Thoracic aorta (tissue), 2 donors: ENCODE measurements around the gene PTPRJ. TPM values are rescaled to one million over a fixed set of nuclear protein-coding genes. Genes with fewer than 3 reads are reported as not detected.
"Not testable (repeated sequence)": the region's sequence is repeated elsewhere in the genome, so short reads cannot be mapped to it uniquely, and the experiment has no call there.

Experiments
- ATAC-seq: fragments of 150-250 bp; one replicate; pipeline ENCODE4 v1.8.0; 2017; ENCODE audit warnings: low read depth; ENCODE audit not compliant: insufficient number of reproducible peaks, low FRiP score
- DNase-seq: peaks from one replicate; pipeline ENCODE4 v3.0.0-alpha.2; 2020; ENCODE audit warnings: low spot score
- H3K27ac ChIP-seq, 2 donors: fragments of 200-600 bp; sonication (generic); 1 replicate in 1 of 2; 2 replicates in 1 of 2; pipeline ENCODE4 v1.5.1; 2016; ENCODE audit warnings: mild to moderate bottlenecking in 2 of 2, moderate library complexity in 2 of 2
- H3K27me3 ChIP-seq: fragments of 200-600 bp; sonication (generic); replicated peaks from 2 replicates; pipeline ENCODE4 v1.6.0; 2016; ENCODE audit warnings: mild to moderate bottlenecking; ENCODE audit not compliant: insufficient read depth
- H3K36me3 ChIP-seq: fragments of 200-600 bp; sonication (generic); one replicate; pipeline ENCODE4 v1.5.1; 2016
- H3K4me1 ChIP-seq, 2 donors: fragments of 200-600 bp; sonication (generic); 1 replicate in 1 of 2; 2 replicates in 1 of 2; pipeline versions ENCODE4 v1.5.1 to v1.6.0; 2016; ENCODE audit warnings: low read depth in 2 of 2, mild to moderate bottlenecking in 1 of 2; ENCODE audit not compliant: control insufficient read depth in 1 of 2
- H3K4me3 ChIP-seq: fragments of 200-600 bp; sonication (generic); 2 replicates; pipeline ENCODE4 v1.5.1; 2016; ENCODE audit warnings: mild to moderate bottlenecking
- H3K9me3 ChIP-seq: fragments of 200-600 bp; sonication (generic); 2 replicates; pipeline ENCODE4 v1.5.1; 2016
- total RNA-seq, 2 donors: library from RNA; depleted of rRNA; stranded (reverse); fragments of >200 nt; gene quantifications; one replicate each; pipeline versions ENCODE4 v1.1.0 to v1.2.3, GENCODE V29; 2016
- TF ChIP-seq, protein P1 (sequence below): fragments of 200-600 bp; sonication (generic); IDR thresholded peaks from one replicate; pipeline ENCODE4 v1.5.1; 2019; ENCODE audit warnings: antibody characterized with exemption

PTPRJ gene
- total RNA-seq, 2 donors from 2014 or later: 20.4 to 20.9 TPM

DNA sequence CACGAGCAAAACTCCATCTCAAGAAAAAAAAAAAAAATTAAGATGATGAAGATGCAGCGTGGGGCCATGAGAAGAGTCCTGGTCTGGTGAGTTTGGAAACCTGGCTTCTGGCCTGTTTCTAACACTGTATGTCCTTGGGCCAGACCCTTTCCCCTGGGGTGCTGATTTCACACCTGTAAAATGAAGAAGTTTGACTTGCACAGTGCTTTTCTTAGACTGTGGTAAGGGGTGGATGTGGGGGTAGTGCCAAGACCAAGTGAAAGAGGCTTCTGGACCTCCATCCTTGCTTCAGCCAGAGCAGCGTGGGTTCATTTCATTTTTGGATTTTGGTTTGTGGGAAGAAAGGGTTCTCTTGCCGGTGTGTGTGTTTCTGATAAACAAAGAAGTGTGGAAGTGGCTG lies 42.1 kb downstream of the PTPRJ start:
- Histone ChIP-seq H3K27me3 (no peaks in the 10 kb centered on the region), H3K4me1 (peaks cover 23 to 30% of the 10 kb centered on the region in 2 donors), H3K4me3 (no peak overlapping the region), H3K36me3 (no peaks in the 10 kb centered on the region), H3K27ac (no peak overlapping the region), H3K9me3 (no peaks in the 10 kb centered on the region)
- ATAC-seq: no peak
- no peak for DNase-seq
- TF ChIP-seq, protein P1, sequence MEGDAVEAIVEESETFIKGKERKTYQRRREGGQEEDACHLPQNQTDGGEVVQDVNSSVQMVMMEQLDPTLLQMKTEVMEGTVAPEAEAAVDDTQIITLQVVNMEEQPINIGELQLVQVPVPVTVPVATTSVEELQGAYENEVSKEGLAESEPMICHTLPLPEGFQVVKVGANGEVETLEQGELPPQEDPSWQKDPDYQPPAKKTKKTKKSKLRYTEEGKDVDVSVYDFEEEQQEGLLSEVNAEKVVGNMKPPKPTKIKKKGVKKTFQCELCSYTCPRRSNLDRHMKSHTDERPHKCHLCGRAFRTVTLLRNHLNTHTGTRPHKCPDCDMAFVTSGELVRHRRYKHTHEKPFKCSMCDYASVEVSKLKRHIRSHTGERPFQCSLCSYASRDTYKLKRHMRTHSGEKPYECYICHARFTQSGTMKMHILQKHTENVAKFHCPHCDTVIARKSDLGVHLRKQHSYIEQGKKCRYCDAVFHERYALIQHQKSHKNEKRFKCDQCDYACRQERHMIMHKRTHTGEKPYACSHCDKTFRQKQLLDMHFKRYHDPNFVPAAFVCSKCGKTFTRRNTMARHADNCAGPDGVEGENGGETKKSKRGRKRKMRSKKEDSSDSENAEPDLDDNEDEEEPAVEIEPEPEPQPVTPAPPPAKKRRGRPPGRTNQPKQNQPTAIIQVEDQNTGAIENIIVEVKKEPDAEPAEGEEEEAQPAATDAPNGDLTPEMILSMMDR: no peak

DNA sequence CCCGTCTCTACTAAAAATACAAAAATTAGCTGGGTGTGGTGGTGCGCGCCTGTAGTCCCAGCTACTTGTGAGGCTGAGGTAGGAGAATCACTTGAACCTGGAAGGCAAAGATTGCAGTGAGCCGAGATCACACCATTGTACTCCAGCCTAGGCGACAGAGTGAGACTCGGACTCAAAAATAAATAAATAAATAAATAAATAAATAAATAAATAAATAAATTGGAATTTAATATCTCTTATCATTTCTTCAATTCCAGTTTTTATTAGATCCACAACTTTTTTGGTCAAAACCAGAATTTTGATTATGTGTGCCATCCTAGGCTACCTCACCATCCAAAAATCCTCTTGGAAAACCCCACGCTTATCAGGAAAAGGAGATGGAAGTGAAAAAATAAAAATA lies 43.2 kb downstream of the PTPRJ start:
- H3K27me3 ChIP-seq, DNase-seq, H3K36me3 ChIP-seq, H3K9me3 ChIP-seq, H3K4me3 ChIP-seq, H3K27ac ChIP-seq, ATAC-seq: not testable (repeated sequence)
- H3K4me1 ChIP-seq: peaks cover 14 to 22% of the 10 kb centered on the region in 2 donors

DNA sequence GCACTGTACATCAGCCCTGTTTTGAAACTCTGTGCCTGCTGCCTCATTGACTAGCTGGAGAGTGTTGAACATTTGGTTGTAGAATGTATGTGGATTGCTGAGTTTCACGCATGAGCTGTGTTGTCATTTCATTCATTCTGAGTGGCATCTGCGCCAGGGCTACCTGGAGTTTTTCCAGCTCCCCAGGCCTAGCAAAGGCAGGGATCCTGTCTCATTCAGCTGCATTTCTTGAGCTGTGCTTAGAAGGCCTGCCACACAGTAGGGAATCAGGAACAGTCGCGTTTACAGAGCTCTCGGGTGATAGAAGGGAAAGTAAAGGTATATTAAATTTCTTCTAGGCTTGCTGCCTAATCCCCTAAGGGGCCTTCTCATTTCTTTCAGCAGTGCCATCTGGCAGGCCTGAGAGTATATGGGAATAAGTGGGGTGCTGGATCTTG lies 44.3 kb downstream of the PTPRJ start:
- Histone ChIP-seq H3K36me3 (no peaks in the 10 kb centered on the region), H3K4me1 (peaks cover 7 to 22% of the 10 kb centered on the region in 2 donors), H3K27ac (no peak overlapping the region), H3K9me3 (no peaks in the 10 kb centered on the region), H3K4me3 (no peak overlapping the region), H3K27me3 (no peaks in the 10 kb centered on the region)
- TF ChIP-seq, protein P1: no peak
- no peak for ATAC-seq
- no peak for DNase-seq

DNA sequence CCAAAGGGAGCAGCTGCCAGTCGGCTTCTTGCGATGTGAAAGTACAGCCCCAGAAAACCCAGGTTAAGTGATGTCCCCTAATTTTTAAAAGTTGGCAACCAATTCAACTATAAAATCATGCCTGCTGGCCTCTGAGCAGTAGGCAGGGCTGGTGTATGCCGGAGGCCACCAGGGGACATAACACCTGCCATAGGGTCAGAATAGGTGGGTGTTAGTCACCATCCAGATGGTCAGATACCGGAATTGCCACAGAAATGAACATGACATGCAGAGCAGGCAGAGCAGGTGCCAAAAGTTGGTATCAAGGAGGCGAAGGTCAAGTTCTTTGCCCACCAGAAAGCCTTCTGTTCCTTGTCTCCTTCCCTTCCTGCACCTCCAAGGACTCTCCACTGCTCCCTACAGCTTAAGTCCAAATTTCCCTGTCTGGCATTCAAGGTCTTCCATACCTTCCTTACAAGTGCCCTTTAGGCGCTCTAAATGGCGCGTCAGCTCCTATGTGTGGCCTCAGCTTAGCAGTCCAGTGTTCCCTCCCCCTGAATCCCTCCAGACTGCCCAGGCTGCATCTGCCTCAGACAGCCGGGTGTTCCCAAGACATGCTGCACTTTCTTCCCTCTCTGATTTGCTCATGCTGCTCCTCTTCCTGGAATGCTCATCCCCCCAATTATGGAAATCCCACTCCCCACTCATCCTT lies 45.1 kb downstream of the PTPRJ start:
- ATAC-seq (no peak), DNase-seq (no peak)
- no peaks in the 10 kb centered on the region for H3K9me3 ChIP-seq
- no peak overlapping the region for H3K4me3 ChIP-seq
- H3K27me3 ChIP-seq: no peaks in the 10 kb centered on the region
- H3K4me1 ChIP-seq: peaks cover 7 to 29% of the 10 kb centered on the region in 2 donors
- no peaks in the 10 kb centered on the region for H3K36me3 ChIP-seq
- no peak overlapping the region for H3K27ac ChIP-seq
- TF ChIP-seq, protein P1: no peak

DNA sequence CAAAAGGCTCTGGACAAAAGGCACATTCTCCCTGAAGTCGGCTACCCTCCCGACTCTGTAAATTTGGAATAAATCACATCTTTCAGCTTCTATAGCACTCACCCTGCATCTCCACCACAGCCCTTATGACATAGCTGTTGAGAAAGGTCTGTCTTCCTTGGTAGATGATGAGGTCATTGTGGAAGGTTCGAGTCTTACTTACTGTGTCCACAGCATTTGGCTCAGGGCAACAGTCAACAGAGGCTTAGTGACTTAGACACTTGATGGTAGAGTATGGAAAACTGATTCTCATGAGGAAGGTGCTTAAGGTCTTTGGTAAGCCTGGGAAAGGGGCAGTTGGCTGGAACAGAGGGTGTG lies 45.6 kb downstream of the PTPRJ start:
- no peak overlapping the region for H3K4me3 ChIP-seq
- no peak overlapping the region for H3K27ac ChIP-seq
- H3K4me1 ChIP-seq: peaks cover 10 to 29% of the 10 kb centered on the region in 2 donors
- ATAC-seq (no peak), DNase-seq (no peak)
- H3K9me3 ChIP-seq: no peaks in the 10 kb centered on the region
- H3K36me3 ChIP-seq: no peaks in the 10 kb centered on the region
- TF ChIP-seq, protein P1: no peak
- no peaks in the 10 kb centered on the region for H3K27me3 ChIP-seq
